ENCODE measurements around the gene FLNB. TPM values are rescaled to one million over a fixed set of nuclear protein-coding genes. Genes with fewer than 3 reads are reported as not detected.

Gene FLNB
- total RNA-seq, 1 experiment from 2014 or later = 580 TPM

GRCh38 chr3:58143417-58144055 lies 135.3 kb downstream of the FLNB start:
- ChIA-PET POLR2A (no interaction called here), CTCF (no interaction called here)
- no TSS peak for BruUV-seq (replicated peaks)
- no peak for DNase-seq (ENCODE audit: unreplicated experiment)
- Mint-ChIP-seq H3K4me3 (ENCODE audit: unreplicated experiment) (no peak overlapping the region), H3K27ac (ENCODE audit: low read depth, unreplicated experiment) (no peak overlapping the region), H3K9me3 (ENCODE audit: unreplicated experiment) (no peaks in the 10 kb centered on the region), H3K27me3 (ENCODE audit: insufficient read depth, unreplicated experiment) (no peaks in the 10 kb centered on the region), H3K36me3 (ENCODE audit: insufficient read depth, unreplicated experiment) (peaks cover 94% of the 10 kb centered on the region), H3K4me1 (ENCODE audit: insufficient read depth, unreplicated experiment) (no peaks in the 10 kb centered on the region)
- no peak for TF ChIP-seq CTCF (IDR thresholded peaks at IDR 0.05; ENCODE audit: unreplicated experiment)
- intact Hi-C loops (cut with micrococcal nuclease) = no loop called here

GRCh38 chr3:58144478-58145325 lies 136.5 kb downstream of the FLNB start:
- H3K27me3 Mint-ChIP-seq (ENCODE audit: insufficient read depth, unreplicated experiment) = no peaks in the 10 kb centered on the region
- no peaks in the 10 kb centered on the region for H3K9me3 Mint-ChIP-seq (ENCODE audit: unreplicated experiment)
- intact Hi-C loops (cut with micrococcal nuclease) = no loop called here
- no peak overlapping the region for H3K27ac Mint-ChIP-seq (ENCODE audit: low read depth, unreplicated experiment)
- no TSS peak for BruUV-seq (replicated peaks)
- no peak for DNase-seq (ENCODE audit: unreplicated experiment)
- no peaks in the 10 kb centered on the region for H3K4me1 Mint-ChIP-seq (ENCODE audit: insufficient read depth, unreplicated experiment)
- peaks cover 94% of the 10 kb centered on the region for H3K36me3 Mint-ChIP-seq (ENCODE audit: insufficient read depth, unreplicated experiment)
- no peak overlapping the region for H3K4me3 Mint-ChIP-seq (ENCODE audit: unreplicated experiment)
- CTCF ChIA-PET = no interaction called here
- no peak for TF ChIP-seq CTCF (IDR thresholded peaks at IDR 0.05; ENCODE audit: unreplicated experiment)
- POLR2A ChIA-PET = no interaction called here

GRCh38 chr3:58148049-58148448 lies 139.8 kb downstream of the FLNB start:
- BruUV-seq (replicated peaks) = no TSS peak
- POLR2A ChIA-PET = no interaction called here
- Mint-ChIP-seq H3K9me3 (ENCODE audit: unreplicated experiment) (no peaks in the 10 kb centered on the region), H3K36me3 (ENCODE audit: insufficient read depth, unreplicated experiment) (peaks cover 95% of the 10 kb centered on the region), H3K4me3 (ENCODE audit: unreplicated experiment) (no peak overlapping the region), H3K27me3 (ENCODE audit: insufficient read depth, unreplicated experiment) (no peaks in the 10 kb centered on the region), H3K4me1 (ENCODE audit: insufficient read depth, unreplicated experiment) (no peaks in the 10 kb centered on the region), H3K27ac (ENCODE audit: low read depth, unreplicated experiment) (no peak overlapping the region)
- CTCF ChIA-PET = interaction anchor here (0.7 to 1.0 kb wide), 2 partner anchors 38 to 158 kb away, joined by 3 read pairs; partner anchors contain the start of genes HTD2 and RPP14
- DNase-seq (ENCODE audit: unreplicated experiment) = no peak
- TF ChIP-seq CTCF (IDR thresholded peaks at IDR 0.05; ENCODE audit: unreplicated experiment) = no peak
- intact Hi-C loops (cut with micrococcal nuclease) = no loop called here

GRCh38 chr3:58150130-58150809 lies 142.0 kb downstream of the FLNB start:
- ChIA-PET CTCF (interaction anchor here (0.7 to 1.3 kb wide), 2 partner anchors 188 to 890 kb away, joined by 3 to 4 read pairs; no protein-coding TSS in a partner anchor), POLR2A (no interaction called here)
- BruUV-seq (replicated peaks) = no TSS peak
- Mint-ChIP-seq H3K9me3 (ENCODE audit: unreplicated experiment) (no peaks in the 10 kb centered on the region), H3K27me3 (ENCODE audit: insufficient read depth, unreplicated experiment) (no peaks in the 10 kb centered on the region), H3K36me3 (ENCODE audit: insufficient read depth, unreplicated experiment) (peaks cover 95% of the 10 kb centered on the region), H3K4me3 (ENCODE audit: unreplicated experiment) (no peak overlapping the region), H3K4me1 (ENCODE audit: insufficient read depth, unreplicated experiment) (no peaks in the 10 kb centered on the region), H3K27ac (ENCODE audit: low read depth, unreplicated experiment) (no peak overlapping the region)
- no peak for DNase-seq (ENCODE audit: unreplicated experiment)
- TF ChIP-seq CTCF (IDR thresholded peaks at IDR 0.05; ENCODE audit: unreplicated experiment) = no peak
- intact Hi-C loops (cut with micrococcal nuclease) = no loop called here
